SKM-1 (cell line): ENCODE results near the gene ERVFRD-1.
"Not testable (repeated sequence)": the region's sequence is repeated elsewhere in the genome, so short reads cannot be mapped to it uniquely, and the experiment has no call there.

Source experiments
- DNase-seq: peaks from one replicate; lab custom pipeline; 2025; ENCODE audit not compliant: unreplicated experiment; lab: John Stamatoyannopoulos, UW

The ERVFRD-1 gene

DNA sequence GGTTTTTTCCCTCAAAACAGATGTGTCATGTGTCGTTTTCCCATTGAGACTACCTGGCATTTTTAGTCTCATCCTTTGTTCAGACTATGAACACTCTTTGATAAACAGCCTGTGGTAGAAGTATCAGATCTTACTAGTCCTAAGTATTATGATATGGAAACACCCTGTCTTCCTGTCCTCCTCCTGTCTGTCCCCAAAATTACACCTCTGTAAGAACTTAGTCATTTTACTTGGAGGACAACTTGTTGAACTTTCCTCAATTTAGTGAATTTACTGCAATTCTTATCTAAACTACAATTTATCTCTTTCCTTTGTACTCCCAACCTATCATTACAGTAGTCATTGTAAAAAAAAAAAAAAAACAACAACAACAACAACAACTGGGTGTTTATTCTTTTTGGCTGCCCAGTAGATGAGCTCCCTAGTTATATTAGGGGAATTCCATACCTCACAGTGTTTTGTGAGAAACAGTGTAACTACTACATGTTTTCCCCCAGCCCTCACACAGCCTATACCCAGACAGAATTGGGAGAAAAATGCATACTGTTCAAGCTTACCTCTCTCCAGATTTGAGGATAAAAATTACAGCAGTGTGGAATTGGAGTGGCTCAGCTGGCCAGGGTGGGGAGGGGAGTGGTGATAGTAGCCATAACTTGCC, 18.5 kb upstream of the ERVFRD-1 start:
- DNase-seq, result no peak

DNA sequence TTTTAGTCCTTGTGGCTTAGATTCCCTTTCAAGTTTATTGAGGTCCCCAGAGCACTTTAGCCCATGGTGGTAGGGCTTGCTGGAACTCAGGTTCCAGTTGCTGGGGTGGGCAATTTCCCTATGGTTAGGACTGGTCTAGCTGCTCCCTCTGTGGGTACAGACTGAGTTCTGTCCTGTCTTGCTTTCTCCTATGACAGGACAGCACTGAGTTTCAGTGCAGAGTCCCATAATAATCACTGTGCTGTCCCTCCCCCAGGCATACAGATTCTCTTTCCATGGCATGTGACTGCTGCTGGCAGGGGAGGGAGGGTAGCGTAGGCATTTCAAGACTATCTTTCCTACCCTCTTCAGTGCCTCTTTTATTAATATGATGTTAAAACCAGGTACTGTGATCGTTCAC, 17.1 kb upstream of the ERVFRD-1 start:
- no peak for DNase-seq

DNA sequence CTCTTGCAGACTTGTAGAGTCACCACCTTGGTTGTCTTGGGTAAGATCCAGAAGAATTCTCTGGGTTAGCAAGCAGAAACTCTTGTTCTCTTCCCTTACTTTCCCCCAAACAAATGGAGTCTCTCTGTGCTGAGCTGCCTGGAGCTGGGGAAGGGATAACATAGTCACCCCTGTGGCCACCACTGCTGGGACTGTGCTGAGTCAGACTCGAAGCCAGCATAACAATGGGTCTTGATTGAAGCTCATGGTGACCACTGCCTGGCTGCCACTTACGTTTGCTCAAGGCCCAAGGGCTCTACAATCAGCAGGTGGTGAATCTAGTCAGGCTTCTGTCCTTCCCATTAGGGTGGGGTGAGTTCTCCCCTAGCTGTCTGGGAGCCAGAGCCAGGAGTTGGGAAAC, 15.4 kb upstream of the ERVFRD-1 start:
- no peak for DNase-seq

DNA sequence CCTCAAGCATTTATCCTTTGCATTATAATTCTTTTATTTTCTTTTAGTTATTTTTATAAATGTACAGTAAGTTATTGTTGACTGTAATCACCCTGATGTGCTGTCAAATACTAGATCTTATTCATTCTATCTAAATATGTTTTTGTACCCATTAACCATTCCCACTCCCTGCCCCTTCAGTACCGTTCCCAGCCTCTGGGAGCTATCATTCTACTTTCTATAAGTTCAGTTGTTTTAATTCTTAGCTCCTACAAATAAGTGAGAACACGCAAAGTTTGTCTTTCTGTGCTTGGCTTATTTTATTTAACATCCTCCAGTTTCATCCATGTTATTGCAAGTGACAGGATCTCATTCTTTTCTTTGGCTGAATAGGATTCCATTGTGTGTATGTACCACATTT, 12.5 kb upstream of the ERVFRD-1 start:
- DNase-seq, result no peak

DNA sequence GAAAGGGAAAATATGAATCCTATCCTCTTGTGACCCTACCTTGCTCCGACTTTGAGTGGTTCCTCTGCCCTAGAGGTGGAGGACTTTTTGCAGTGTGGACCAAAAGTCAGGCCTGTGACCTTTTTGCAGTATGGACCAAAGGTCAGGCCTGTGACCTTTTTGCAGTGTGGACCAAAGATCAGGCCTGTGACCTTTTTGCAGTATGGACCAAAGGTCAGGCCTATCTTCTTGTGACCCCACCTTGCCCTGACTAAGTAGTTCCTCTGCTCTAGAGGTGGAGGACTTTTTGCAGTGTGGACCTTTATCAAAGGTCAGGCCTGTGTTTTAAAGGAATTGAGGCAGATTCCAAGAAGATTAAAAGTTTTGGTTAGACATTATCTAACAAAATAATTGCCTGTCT, 10.9 kb upstream of the ERVFRD-1 start:
- DNase-seq, result no peak

DNA sequence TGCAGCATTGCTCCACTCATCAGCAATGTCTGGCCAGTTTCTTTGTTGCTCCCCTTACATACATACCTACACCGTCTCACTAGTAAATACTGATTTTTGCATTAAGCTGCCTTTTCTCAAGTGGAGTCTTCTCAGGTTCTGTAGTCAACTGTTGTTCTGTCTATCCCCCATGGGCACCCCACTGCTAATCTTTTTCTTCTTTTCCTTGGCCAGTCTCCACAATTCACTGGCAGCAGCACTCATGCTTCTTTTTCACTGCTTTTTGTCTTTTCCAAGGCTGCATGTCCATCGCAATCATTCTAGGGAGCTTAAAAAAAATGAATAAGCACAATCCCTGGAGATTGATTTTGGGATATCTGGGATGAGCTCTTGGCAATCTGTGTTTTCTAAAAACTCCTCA, 10.3 kb upstream of the ERVFRD-1 start:
- no peak for DNase-seq

DNA sequence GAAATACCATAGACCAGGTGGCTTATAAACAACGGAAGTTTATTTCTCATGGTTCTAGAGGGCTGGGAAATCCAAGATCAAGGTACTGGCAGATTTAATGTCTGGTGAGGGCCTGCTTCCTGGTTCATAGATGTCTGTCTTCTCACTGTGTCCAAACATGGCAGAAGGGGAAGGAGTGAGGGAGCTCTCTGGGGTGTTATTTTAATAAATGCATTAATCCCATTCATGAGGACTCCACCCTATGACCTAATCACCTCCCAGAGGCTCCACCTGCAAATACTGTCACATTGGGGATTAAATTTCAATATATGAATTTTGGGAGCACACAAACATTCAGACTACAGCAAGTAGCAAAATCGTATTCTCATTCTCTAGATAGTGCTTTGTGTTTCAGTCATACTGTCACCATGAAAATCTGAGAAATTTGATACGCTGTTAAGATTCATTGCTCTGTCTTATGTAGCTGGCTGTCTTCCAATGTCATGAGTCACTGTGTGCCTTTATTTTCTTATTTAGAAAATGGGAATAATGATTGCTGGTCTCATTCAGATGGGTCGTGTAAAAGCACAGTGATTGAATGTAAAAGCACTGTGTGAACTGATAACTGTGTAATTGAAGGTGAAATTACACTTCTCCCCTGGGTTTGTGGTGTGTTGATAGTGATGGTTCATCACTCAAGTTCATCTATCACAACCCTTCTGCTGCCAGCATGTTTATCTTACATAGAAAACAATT, 8.9 kb upstream of the ERVFRD-1 start:
- DNase-seq, result no peak

DNA sequence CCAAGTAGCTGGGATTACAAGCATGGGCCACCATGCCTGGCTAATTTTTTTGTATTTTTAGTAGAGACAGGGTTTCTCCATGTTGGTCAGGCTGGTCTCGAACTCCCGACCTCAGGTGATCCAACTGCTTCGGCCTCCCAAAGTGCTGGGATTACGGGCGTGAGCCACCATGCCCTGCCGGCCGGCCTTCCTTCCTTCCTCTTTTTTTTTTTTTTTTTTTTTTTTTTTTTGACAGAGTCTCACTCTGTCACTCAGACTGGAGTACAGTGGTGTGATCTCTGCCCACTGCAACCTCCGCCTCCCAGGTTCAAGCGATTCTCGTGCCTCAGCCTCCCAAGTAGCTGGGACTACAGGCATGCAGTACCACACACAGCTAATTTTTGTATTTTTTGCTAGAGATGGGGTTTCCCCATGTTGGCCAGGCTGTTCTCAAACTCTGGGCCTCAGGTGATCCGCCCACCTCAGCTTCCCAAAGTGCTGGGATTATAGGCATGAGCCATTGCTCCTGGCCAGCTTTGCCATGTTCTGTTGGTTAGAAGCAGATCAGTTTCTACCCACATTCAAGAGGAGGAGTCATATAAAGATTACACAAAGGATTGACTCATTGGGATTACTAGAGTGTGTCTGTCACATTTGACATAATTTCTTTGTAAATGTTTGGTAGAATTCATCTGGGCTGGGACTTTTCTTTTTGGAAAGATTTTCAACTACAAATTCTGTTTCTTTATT, 4.4 kb upstream of the ERVFRD-1 start:
- DNase-seq, result not testable (repeated sequence)

DNA sequence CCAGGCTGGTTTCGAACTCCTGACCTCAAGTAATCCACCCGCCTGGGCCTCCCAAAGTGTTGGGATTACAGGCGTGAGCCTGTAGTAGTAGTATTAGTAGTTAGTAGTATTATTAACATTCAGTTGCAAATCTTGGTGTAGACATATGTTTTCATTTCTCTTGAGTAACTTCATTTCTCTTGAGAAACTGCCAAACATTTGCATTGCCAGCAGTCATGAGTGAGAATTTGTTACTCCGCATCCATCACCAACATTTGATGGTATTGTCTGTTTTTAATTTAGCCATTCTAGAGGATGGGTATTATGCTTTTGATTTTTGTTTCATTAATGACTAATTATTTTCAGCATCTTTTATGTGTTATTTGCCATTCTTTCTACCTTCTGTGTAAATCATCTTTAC, 1.5 kb upstream of the ERVFRD-1 start:
- DNase-seq, result no peak

DNA sequence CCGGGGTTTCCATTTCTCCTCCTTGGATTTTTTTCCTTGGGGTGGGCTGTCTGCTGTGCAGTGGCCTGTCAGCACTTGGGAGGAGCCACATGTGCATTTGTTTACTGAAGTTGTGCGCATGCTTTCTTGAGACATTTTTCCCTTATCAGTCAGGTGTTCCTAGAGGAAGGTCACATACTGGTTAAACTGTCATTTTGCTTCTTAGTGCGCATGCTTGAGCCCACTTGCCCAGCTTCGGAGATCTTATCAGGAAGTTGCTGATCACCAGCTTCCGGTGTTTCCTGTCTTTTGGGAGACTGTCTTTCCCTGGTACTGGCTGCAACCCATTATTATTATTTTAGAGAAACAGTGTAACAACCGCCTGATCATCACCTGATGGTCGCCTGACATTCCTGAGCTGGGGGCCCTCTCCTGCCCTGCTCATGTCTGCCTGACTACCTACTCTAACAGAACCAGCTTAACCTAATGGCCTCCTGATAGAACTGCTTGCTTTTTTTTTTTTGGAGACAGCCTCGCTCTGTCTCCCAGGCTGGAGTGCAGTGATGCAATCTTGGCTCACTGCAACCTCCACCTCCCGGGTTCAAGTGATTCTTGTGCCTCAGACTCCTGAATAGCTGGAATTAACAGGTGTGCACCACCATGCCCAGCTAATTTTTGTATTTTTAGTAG, 378 bp upstream of the ERVFRD-1 start:
- DNase-seq, result peak; percentile 31

DNA sequence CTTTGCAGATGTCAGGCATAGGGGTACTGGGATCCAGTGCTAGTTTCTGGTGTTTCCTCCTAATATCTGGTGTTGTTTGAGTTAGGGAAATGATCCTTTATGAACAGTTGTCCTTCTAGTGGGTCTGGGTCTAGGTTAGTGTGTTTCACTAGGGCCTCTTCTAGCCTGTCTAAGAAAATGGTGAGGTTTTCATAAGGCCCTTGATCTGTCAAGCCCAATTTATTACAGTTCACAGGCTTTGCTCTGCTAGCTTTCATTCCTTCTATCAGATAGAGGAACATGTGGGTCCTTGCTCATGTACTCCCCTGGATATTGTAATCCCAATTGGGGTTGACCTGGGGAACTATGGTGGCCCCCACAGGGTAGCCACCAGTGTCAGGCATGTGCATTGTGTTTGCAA, 2.8 kb downstream of the ERVFRD-1 start:
- no peak for DNase-seq

DNA sequence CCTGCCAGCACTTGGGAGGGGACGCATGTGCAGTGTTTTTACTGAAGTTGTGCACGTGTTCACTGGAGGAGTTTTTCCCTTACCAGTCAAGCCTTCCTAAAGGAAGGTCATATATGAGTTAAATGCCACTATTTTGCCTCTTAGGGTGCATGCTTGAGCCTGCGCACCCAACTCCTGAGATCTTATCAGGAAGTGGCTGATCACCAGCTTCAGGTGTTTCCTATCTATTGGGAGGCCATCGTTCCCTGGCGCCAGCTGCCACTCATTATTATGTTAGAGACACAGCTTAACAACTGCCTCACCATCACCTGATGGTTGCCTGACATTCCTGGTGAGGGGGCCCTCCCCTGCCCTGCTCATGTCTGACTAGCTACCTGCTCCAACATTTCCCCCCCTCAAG, 8.5 kb downstream of the ERVFRD-1 start:
- DNase-seq, result no peak

DNA sequence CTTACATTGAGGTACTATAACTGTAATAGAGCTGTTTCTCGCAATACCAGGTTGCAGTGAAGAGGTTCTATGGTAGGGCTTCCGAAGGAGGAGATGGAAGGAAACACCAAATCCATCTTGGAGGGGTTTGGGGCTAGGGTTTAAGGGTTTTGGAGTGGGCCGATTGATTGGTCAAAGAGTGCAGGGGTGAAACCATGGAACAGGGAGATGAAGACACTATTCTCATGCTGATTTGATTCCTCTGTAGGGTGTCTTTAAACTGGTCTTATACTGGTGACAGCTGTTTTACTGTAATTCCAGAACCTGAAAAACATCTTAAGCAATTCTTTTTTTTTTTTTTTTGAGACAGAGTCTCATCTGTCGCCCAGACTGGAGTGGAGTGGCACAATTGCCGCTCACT, 10.1 kb downstream of the ERVFRD-1 start:
- DNase-seq, result no peak

DNA sequence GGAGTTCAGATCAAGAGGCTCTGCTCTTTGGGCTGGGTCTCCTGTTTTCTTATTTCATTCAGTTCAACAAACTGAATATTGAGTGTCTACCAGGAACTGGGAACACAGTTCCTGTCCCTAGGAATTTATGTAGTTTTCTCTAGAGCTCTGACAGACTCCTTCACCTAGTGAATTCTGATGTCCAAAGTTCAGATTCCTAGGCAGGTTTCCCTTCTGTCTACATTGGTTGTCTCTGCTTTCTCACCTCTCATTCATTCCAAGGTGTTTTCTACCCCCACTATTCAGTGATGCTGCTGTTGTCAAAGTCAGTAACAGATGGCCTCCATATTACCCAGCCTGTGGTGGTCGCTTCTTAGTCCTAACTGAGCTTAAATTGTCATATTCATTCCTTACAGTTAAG, 13.5 kb downstream of the ERVFRD-1 start:
- DNase-seq, result no peak

DNA sequence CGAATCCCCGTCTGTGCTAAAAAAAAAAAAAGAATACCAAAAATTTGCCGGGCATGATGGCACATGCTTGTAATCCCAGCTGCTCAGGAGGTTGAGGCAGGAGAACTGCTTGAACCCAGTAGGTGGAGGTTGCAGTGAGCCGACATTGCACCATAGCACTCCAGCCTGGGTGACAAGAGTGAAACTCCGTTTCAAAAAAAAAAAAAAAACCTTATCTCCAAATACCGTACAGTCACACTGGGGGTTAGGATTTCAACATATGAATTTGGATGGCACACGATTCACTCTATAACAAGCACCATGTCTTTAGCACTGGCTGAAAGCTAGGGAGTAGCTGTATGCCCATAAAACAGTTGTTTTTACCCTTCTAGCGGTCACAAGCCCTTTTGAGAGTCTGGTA, 14.0 kb downstream of the ERVFRD-1 start:
- no peak for DNase-seq

DNA sequence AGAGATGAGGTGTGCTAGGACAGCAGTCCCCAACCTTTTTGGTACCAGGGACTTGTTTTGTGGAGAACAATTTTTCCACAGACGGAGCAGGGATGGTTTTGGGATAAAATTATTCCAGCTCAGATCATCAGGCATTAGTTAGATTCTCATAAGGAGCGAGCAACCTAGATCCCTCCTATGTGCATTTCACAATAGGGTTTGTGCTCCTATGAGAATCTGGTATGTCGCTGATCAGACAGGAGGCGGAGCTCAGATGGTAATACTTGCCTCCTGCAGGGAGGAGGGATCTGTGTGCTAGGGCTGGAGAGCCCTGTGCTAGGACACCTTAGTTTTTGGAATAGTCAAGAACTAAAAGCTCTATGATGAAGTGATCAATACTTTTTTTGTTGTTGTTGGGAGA, 15.4 kb downstream of the ERVFRD-1 start:
- no peak for DNase-seq

DNA sequence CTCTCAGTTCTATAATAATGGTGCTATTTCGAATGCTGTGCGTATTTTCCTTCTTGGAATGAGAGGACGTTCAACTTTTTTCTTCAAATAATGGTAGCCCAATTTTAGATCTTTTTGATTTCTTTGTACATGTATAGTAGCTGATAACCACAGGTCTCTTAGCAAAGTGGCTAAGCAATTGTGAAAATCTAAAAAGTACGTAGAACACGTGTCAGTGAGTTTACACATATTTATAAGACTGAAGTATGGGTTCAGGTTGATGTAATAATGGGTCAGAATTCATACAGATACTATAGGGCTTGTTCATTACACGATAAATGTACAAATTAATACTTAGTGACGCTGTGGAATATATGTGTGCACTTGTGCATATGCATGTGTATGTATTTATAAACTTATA, 16.6 kb downstream of the ERVFRD-1 start:
- DNase-seq, result no peak

DNA sequence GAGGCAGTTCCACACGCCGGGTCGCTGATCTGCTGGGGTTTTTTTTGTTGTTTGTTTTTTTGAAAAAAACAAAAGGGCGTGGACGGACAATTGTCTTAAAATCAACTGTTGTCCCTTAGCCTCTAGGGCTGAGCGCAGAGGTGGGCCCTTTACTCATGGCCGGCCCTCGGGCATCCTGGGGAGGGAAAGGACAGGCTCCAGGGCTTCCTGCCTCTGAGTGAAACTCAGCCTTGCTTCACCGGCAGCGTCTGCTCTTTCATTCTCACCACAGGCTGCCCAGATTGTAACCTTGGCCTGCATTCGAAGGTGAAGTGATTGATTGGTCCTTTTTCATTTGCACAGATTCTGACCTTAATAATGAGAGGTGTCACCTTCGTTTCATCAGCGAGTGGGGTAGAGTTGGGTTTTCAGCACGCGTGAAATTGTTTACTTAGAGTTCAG, 17.1 kb downstream of the ERVFRD-1 start:
- no peak for DNase-seq

DNA sequence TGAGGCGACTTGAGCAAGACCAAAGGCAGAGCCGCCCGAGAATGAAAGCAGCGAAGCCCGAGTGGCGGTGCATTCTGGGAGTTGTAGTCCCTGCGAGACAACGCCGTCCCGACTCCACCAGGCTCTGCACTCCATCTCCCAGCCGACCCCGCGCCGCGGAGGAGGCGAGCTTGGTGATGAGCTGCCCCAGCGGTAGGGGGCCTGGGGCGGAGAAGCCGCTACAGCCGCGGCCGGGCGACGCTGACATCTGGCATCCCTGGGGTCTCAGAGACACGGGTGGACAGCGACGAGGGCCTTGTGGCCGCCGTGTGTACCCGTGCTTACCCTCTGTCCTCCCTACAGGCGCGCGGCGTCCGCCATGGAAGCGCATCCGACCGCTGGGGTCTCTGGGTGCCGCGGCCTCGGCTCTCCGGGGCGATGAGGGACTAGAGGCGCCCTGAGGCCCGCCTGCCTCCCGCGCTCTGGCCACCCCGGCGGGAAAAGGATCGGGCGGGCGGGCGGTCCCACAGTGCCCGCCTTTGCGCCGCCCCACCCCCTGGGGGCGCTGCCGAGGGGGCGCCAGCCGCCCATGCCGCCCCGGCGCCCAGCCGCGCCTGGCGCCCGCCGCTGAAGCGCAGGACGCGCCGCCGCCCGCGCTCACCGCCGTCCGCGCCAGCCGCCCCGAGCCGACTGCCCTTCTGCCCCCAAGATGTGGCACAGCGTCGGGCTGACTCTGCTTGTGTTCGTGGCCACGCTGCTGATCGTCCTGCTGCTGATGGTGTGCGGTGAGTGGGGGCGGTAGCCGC, 17.7 kb downstream of the ERVFRD-1 start, which contains the start of gene SMIM13:
Gene SMIM13, plus strand, starts transcription at position 209 of the 785 bp plus-strand sequence. Its CDS starts 480 bp downstream, at position 689.
- peak; percentile 94 for DNase-seq

DNA sequence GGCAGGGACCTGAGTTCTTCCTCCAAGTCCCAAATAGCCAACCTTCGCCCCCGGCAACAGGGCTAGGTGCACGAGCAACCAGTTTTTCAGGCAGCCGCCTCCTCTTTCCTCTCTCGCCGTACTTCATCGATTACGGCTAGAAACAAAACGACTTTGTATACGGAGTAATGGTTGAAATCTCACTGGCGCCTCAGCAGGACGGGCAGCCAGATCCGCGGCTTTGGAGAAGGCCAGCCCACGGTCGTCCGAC, 18.2 kb downstream of the ERVFRD-1 start:
- DNase-seq, result no peak
